Activated T-cell treated with anti-CD3 and anti-CD28 coated beads for 4 hours (primary cell): ENCODE data around the gene KRTAP1-4.
"Not testable (repeated sequence)": the region's sequence is repeated elsewhere in the genome, so short reads cannot be mapped to it uniquely, and the experiment has no call there.

ENCODE experiments used
- DNase-seq: peaks from one replicate; pipeline ENCODE4 v3.0.0-alpha.2; 2020

KRTAP1-4 gene

GRCh38 chr17:41046735-41047465 is 16.9 kb upstream of the KRTAP1-4 start, which contains the start of gene KRTAP2-1:
Gene KRTAP2-1, minus strand, starts transcription at chr17:41047316. Its CDS starts 49 bp downstream, at chr17:41047267.
- not testable (repeated sequence) for DNase-seq

- no peak for DNase-seq
Measured at GRCh38 chr17:41042953-41043352, 13.0 kb upstream of the KRTAP1-4 start.

GRCh38 chr17:41040783-41041571 is 11.0 kb upstream of the KRTAP1-4 start, which contains the start of gene KRTAP1-1:
Gene KRTAP1-1, minus strand, starts transcription at chr17:41041450. Its CDS starts 53 bp downstream, at chr17:41041397.
- not testable (repeated sequence) for DNase-seq

- DNase-seq, result no peak
Measured at GRCh38 chr17:41037853-41038350, 7.9 kb upstream of the KRTAP1-4 start.

GRCh38 chr17:41034346-41034935 is 4.4 kb upstream of the KRTAP1-4 start, which contains the start of gene KRTAP1-3:
Gene KRTAP1-3, minus strand, starts transcription at chr17:41034874. Its CDS starts 53 bp downstream, at chr17:41034821.
- not testable (repeated sequence) for DNase-seq

GRCh38 chr17:41026715-41027471 is 3.1 kb downstream of the KRTAP1-4 start, which contains the start of gene KRTAP1-5:
Gene KRTAP1-5, minus strand, starts transcription at chr17:41027208. Its CDS starts 53 bp downstream, at chr17:41027155.
- DNase-seq, result no peak

GRCh38 chr17:41024697-41025096 is 5.3 kb downstream of the KRTAP1-4 start:
- DNase-seq, result no peak

GRCh38 chr17:41020336-41020735 is 9.7 kb downstream of the KRTAP1-4 start:
- DNase-seq, result no peak

GRCh38 chr17:41019415-41019814 is 10.6 kb downstream of the KRTAP1-4 start:
- no peak for DNase-seq

GRCh38 chr17:41018541-41018940 is 11.5 kb downstream of the KRTAP1-4 start:
- DNase-seq, result no peak

- DNase-seq, result no peak
Measured at GRCh38 chr17:41016578-41017215, 13.3 kb downstream of the KRTAP1-4 start.

GRCh38 chr17:41015454-41015853 is 14.5 kb downstream of the KRTAP1-4 start:
- no peak for DNase-seq

- DNase-seq, result no peak
Measured at GRCh38 chr17:41013606-41014005, 16.4 kb downstream of the KRTAP1-4 start.

GRCh38 chr17:41013181-41013580 is 16.8 kb downstream of the KRTAP1-4 start:
- no peak for DNase-seq

- DNase-seq, result no peak
Measured at GRCh38 chr17:41012326-41013120, 17.5 kb downstream of the KRTAP1-4 start.

- DNase-seq, result no peak
Measured at GRCh38 chr17:41010441-41010840, 19.6 kb downstream of the KRTAP1-4 start.

GRCh38 chr17:41009936-41010335 is 20.1 kb downstream of the KRTAP1-4 start:
- no peak for DNase-seq

- no peak for DNase-seq
Measured at GRCh38 chr17:41009301-41009760, 20.7 kb downstream of the KRTAP1-4 start.

- no peak for DNase-seq
Measured at GRCh38 chr17:41008811-41009210, 21.2 kb downstream of the KRTAP1-4 start, which contains the start of gene KRTAP3-1. Gene KRTAP3-1, minus strand, starts transcription at chr17:41009128. Its CDS starts 54 bp downstream, at chr17:41009074.

- no peak for DNase-seq
Measured at GRCh38 chr17:41004397-41004796, 25.6 kb downstream of the KRTAP1-4 start.

GRCh38 chr17:41003926-41004325 is 26.1 kb downstream of the KRTAP1-4 start:
- no peak for DNase-seq
